GM18861 (cell line): ENCODE measurements around the gene CLDN6.
A peak's percentile ranks its signal among the peaks of the same experiment; 100 is the strongest.

Source experiments
- ATAC-seq: cut with Tn5 transposase; IDR thresholded peaks from one replicate; pipeline ENCODE4 v1.9.1; 2021; ENCODE audit not compliant: unreplicated experiment

CLDN6 gene

DNA sequence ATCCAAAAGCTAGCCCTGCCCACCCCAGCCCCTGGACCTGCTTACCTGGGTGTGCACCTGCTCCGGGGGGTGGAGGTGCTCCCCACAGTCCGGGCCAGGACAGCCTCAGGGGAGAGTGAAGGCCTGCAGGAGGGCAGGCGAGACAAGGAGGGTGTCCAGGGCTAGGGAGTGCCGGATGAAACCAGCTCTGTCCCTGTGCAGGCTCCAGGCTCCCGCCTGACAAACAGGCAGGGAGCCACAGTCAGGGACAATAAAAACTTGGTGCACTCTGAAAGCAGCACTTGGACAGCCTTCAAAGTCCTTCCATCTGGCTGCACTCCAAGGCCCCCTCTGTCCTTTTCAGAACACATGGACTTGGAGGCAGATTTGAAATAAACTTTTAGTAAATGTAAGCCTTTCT is 44.9 kb downstream of the CLDN6 start:
- no peak for ATAC-seq

- no peak for ATAC-seq
Measured at GRCh38 chr16:2971985-2972784, 45.8 kb downstream of the CLDN6 start.

DNA sequence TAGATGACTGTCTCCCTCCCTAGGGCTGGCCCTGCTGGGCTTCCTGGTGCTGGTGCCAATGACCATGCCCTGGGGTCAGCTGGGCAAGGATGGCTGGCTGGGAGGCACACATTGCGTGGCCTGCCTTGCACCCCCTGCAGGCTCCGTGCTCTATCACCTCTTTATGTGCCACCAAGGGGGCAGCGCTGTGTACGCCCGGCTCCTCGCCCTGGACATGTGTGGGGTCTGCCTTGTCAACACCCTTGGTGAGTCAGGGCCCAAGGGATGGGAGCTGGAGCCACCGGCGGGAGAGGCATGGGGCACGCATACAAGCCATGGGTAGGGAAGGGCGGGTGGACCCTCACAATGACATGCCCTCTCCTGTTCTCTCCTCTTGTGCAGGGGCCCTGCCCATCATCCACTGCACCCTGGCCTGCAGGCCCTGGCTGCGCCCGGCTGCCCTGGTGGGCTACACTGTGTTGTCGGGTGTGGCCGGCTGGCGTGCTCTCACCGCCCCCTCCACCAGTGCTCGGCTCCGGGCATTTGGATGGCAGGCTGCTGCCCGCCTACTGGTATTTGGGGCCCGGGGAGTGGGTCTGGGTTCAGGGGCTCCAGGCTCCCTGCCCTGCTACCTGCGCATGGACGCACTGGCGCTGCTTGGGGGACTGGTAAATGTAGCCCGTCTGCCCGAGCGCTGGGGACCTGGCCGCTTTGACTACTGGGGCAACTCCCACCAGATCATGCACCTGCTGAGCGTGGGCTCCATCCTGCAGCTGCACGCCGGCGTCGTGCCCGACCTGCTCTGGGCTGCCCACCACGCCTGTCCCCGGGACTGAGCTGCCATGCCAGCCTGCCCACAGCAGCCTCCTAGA is 46.6 kb downstream of the CLDN6 start:
- no peak for ATAC-seq

GRCh38 chr16:2970563-2970962 is 47.4 kb downstream of the CLDN6 start:
- ATAC-seq = no peak

- no peak for ATAC-seq
Measured at GRCh38 chr16:2969545-2970521, 48.1 kb downstream of the CLDN6 start.

DNA sequence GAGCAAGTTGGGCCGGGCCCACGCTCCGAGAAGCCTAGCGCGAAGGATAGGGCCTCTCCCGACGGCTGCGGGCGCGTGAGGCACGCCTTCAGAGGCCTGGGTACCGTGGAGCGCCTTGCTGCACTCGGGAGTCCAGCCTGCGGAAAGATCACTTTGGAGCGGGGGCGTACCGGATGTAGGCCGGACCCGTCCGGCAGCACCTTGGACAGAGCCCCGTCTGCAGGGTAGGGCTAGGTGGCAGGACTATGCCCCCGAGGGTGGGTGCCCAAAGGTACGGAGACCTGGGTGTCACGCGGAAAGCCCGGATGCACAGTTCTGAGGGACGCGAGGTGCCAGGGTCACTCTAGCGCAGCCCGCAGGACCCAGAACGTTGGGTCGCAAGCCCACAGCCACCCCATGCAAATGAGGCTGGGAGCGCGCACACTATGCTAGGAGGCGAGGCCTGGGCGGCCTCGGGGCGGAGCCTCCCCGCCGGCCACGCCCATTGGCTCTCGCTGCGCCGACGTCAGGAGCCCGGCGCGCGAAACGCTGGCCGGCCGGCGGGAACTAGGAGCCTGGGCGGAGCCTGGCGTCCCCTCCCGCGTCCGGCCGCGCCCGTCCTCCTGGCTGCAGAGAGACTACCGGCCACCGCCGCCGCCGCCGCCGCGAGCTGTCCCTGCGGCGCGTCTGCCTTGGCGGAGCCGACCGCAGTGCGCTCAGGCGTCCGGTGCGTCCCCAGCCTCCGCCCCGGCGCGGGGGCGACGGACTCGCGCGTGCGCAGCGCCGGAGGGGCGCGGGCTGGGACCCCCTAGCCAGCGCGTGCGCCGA is 49.0 kb downstream of the CLDN6 start, which contains the start of gene PAQR4:
TSS of gene PAQR4 (plus strand) at position 611 of the 807 bp plus-strand sequence. CDS start 327 bp downstream, outside the sequence.
- peak; percentile 59 for ATAC-seq

DNA sequence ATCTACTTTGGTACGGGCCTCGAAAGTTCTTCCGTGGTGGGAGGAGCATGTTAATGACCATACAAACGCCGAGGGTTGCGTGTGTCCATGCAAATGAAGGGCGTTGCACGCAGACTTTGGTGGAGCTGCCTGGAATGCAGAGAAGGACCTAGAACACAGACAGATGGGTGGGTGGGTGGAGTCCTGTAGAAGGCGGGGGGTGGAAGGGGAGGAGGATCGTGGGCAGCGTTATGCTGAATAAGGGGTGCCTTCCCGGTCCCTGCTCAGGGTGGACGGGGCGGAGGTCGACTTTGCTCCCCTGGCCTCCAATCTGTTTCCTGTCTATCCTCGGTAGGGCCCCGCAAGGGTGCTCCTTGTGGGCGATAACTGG is 49.6 kb downstream of the CLDN6 start:
- ATAC-seq = no peak

- ATAC-seq = no peak
Measured at GRCh38 chr16:2967721-2968161, 50.2 kb downstream of the CLDN6 start.

GRCh38 chr16:2967211-2967631 is 50.8 kb downstream of the CLDN6 start:
- ATAC-seq = no peak

- ATAC-seq = no peak
Measured at GRCh38 chr16:2966808-2967191, 51.2 kb downstream of the CLDN6 start.

DNA sequence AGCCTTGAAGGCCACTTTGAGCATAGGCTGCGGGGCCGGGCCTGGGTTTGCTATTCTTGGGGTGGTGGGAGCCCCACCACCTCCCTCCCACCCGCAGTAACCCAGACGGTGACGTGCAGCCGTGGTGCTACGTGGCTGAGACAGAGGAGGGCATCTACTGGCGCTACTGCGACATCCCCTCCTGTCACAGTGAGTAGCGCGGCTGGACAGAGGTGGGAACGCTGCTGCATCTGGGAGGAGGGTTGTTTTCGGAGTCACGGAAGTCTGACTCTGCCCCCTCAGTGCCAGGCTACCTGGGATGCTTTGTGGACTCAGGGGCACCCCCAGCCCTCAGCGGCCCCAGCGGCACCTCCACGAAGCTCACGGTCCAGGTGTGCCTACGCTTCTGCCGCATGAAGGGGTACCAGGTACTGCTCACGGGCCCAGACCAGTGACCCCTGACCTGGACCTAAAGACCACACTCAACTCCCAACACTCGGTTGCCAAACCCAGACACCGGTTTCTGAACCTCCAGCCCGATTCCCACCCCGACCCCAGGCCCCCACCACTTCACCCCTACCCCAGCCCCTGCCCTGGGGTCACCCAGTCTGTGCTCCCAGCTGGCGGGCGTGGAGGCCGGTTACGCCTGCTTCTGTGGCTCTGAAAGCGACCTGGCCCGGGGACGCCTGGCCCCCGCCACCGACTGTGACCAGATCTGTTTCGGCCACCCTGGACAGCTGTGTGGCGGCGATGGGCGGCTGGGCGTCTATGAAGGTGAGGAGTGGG is 51.8 kb downstream of the CLDN6 start:
- no peak for ATAC-seq
